Measurements from ENCODE around the gene FKBP7. TPM values are rescaled to one million over a fixed set of nuclear protein-coding genes. Genes with fewer than 3 reads are reported as not detected.

The FKBP7 gene
- total and polyA plus RNA-seq, 2 of the 8 experiments (the other 6 are each of a cell fraction or from before 2014, with no cell fraction given), result 3.6 to 7.0 TPM

GRCh38 chr2:178482437-178482836, 4.0 kb upstream of the FKBP7 start (continued):
- TF ChIP-seq, protein P1, sequence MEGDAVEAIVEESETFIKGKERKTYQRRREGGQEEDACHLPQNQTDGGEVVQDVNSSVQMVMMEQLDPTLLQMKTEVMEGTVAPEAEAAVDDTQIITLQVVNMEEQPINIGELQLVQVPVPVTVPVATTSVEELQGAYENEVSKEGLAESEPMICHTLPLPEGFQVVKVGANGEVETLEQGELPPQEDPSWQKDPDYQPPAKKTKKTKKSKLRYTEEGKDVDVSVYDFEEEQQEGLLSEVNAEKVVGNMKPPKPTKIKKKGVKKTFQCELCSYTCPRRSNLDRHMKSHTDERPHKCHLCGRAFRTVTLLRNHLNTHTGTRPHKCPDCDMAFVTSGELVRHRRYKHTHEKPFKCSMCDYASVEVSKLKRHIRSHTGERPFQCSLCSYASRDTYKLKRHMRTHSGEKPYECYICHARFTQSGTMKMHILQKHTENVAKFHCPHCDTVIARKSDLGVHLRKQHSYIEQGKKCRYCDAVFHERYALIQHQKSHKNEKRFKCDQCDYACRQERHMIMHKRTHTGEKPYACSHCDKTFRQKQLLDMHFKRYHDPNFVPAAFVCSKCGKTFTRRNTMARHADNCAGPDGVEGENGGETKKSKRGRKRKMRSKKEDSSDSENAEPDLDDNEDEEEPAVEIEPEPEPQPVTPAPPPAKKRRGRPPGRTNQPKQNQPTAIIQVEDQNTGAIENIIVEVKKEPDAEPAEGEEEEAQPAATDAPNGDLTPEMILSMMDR (IDR thresholded peaks at IDR 0.05; ENCODE audit: control extremely low read depth in 1 of 3, insufficient read depth in 1 of 3, low read depth in 1 of 3, low read length in 3 of 3), result no peak
- TF ChIP-seq, protein P2, sequence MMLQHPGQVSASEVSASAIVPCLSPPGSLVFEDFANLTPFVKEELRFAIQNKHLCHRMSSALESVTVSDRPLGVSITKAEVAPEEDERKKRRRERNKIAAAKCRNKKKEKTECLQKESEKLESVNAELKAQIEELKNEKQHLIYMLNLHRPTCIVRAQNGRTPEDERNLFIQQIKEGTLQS (IDR thresholded peaks at IDR 0.05; ENCODE audit: insufficient read depth, low read depth, low read length), result no peak
- TF ChIP-seq TAF7 (optimal IDR thresholded peaks at IDR 0.05; ENCODE audit: borderline replicate concordance, low read depth, low read length) (no peak), KDM5A (IDR thresholded peaks at IDR 0.05; ENCODE audit: low read length) (no peak), SIX5 (IDR thresholded peaks at IDR 0.05; ENCODE audit: low read depth, low read length) (no peak)

All from H1 (cell line).